UCSD-AML1 (cell line): ENCODE results near the gene STK32C.

Source experiments
- DNase-seq: peaks from one replicate; lab custom pipeline; 2025; ENCODE audit not compliant: unreplicated experiment; lab: John Stamatoyannopoulos, UW

The STK32C gene

DNA sequence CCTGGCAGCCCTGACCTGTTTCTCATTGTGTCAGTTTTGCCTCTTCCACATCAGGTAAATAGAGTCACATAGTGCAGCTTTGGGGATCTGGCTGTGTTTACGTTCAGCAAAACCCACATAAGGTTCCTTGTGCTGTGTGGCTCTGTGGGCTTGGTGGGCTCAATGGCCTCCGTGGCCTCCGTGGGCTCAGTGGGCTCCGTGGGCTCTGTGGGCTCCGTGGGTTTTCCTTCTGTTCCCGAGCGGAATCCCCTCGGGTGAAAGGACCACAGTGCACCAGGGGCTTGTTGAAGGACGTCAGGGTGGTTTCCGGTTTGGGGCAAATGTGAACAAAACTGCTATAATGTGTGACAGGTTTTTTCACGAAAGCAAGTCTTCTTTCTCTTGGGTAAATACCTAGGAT lies 133.5 kb downstream of the STK32C start:
- no peak for DNase-seq

DNA sequence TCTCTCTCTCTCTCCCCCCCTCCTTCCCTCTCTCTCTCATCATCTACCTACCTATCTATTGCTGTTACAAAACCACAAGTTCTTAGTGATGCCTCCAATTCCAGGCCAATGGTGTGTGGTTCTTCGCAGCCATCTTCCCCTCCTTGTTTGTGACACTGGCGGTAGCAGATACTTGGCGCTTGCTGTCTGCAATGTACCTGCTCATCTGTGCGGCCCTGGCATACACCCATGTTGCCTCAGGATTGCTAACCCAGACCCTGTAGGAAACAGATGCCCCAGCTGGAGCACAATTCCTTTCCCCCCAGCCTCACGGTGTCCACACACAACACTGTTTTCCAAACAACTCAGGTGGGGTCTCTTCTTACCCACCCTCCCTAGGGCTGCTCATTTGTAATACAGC lies 134.6 kb downstream of the STK32C start:
- DNase-seq: no peak

DNA sequence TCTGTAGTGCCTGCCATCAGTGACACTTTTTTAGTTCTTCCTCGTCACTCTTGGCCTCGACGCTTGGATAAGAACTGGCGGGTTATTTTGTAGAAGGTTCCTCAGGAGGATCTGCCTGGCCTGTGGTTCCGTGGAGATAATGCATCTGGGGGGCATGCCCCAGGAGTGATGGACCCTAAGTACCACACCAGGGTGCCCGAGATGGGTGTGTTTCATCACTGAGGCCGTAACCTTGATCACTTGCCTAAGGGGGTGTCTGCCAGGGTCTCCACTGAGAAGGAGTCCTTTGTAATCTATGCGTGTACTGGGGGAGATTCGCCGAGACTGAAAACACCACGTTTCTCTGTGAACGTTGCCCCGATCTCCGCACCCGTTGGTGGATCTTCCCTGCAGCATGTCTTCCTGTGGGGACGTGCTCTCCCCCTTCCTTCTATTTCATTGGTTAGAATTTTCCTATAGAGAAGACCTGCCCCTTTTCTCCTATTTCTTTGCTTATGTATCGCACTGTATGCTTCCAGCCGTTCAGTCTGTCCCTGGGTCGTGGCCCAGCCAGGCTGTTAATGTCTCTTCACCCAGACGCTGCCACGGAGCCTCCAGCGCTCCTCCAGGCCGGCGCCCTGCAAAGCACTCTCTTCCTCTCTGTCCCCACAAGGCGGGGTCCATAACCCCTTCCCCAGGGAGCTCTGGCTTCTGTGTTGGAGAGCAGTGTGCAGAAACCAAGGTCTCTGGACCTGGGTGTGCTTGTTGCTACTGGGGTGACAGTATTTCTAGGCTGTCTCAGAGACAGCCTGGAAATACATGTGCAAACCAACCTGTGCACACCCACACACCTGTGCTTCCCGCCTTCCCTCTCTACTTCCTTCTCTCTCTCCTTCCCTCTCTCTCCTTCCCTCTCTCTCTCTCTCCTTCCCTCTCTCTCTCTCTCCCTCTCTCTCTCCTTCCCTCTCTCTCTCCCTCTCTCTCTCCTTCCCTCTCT lies 135.4 kb downstream of the STK32C start:
- no peak for DNase-seq

DNA sequence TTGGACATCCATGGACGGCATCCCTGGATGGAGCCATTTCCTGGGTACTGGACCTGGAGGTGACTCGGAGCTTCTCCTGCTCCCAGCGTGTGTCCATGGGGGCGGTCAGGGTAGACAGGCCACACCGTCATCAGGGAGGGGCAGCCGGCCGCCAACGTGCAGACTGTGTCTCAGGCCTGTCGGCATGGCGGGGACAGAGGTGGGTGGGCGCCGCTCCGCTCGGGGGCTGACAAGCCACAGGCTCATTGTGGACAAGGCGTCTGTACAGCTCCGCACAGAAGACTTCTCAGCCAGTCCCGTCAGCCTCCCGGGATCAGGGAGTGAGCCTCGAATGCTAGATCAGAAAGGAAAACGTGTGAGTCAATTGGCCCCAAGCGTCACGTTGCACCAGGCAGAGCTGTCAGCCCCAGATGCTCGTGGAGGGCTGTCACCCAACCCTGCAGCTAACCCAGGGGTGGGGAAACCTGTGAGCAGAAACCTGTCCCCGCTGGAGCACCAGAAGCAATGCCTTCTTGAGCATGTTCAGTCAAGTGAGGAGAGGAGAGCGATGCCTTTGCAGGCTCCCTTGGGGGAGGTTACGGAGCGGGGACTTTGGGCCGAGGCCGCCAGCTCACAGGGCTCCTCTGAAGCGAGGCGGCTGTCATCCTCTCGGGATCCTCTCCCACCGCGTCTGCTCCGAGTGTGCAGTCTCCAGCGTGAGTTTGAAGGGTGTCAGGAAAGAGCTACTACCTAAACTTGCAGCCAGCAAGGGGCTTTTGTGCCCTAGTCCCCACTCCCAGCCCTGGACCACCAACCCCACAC lies 137.0 kb downstream of the STK32C start:
- no peak for DNase-seq

DNA sequence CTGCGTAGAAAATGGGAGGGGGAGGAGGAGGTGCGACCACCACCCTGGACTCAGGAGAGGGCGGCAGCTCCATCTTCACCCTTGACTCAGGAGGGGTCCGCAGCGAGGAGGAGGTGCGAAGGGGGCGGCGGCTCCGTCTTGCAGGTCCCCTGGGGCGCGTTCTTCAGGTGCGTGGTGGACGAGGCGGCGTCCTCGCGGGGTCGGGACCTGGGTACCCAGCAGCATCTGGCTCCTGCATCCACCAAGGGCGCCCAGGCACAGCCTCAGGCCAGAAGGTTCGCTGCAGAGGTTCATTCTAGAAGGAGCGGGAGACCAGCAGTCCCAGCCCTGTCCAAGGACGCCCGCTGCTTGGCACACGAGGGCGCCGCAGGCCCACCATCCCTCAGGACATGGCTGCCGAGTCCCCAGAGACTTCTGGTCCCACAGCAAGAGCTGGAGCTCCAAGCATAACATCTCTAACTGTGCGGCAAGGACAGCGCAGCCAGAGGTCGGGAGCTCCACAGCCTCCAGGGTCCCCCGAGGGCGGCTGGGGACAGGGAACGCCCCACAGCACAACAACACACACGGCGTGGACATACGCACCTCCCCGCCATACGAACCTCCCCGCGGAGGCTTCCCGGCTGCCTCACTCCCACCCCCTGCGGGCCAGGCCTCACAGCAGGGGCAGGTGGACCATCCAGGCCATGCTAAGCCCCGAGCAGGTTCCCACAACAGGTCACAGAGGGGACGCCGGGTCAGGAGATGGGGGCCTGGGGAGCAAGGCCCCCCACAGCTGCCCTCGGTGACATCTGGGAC lies 137.8 kb downstream of the STK32C start:
- no peak for DNase-seq

DNA sequence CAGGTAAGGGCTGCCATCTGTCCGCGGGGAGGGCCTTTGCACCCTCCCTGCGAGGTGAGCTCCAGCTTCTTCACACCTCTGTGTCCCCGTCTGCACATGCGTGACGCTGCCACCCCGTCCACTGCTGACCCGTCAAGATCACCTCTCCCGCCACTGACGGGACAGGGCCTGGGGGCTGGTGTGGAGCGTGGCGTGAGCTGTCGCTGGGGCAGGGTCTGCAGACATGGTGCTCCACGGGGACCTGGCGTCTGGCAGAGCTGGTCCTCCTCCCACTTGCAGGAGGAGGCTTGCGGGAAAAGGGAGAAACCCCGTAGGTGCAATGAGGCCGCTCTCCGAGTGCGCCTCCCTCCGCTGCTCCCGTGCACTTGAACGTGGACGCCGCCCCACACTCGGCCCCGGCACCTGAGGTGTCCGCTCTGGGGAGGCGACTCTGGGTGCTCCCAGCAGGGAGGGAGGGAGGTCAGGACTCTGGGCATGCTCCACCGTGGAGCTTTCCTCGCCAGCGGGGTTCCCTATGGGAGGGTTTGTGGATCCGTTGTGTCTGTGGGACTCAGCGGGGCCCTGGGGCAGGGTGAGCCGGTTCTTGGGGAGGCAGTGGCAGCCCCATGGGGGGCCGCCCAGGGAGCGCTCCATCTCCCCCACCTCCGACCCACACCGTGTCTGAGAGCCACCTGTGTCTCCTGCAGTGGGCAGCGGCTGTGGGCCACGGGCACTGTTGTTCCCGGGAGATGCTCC lies 138.6 kb downstream of the STK32C start:
- DNase-seq: no peak

DNA sequence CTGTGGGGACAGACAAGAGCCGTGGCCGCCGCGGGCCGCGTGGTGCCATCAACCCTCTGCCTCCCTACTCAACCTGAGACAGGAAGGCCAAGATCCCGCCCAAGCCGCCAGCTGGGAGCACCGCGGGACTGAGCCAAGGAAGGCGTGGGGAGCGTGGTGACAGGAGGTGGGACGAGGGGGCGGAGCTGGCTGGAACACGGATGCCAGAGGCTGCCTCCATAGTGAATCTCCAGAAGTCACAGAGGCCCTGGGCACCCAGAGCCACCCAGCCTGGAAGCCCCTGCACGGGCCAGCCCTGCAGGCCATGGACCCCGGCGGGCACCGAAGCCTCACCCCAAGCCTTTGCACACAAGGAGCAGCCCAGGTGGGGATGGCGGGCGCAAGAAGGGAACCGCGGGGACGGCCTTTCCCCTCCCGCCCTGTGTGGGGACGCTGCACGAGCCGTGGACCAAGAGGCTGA lies 139.1 kb downstream of the STK32C start:
- DNase-seq: no peak

DNA sequence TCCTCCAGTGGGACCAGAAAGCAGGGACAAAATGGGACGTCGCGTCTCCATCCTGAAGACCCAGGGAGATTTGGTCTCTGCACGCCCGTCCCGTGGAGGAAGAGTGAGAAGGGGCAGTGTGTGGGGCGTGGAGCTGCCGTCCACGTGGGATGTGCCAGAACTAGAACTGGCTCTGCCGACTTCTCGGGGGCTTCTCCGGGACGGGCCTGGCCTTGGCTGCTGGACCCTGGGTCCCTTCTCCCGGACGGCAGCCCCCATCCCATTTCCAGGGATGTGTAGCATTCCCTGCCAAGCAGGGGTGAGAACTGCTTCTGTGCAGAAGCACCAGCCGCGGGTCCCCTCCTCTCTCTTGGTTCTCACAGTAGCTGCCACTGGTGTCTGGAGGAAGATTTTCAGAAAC lies 139.8 kb downstream of the STK32C start:
- no peak for DNase-seq

DNA sequence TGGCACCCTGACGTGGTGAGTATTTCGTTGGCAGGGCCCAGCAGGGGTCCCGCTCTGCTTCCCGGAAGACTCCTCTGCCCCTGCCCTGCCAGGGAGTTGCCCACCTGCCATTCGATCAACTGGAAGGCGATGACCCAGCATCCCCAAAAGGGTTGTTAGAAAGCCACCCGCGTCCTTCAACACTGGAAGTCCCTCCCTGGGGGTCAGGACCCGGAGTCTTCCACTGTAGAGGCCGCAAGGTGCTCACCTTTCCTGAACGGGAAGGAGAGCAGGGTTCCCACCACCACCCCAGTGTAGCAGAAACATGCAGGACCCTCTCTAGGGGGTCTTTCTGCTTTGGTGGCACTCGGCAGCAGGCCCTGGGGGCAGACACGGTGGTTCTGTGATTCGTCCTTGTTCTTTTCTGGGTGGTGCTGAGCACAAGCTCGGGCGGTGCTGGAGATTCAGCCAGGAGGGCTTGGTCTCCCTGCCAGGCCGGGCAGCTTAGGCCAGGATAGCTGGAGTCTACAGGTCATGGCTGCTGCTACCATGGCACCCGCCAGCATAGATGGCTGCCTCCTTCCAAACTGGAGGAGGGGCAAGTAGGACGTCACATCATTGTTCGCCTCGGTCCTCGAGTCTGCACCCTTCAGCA lies 140.6 kb downstream of the STK32C start:
- no peak for DNase-seq

DNA sequence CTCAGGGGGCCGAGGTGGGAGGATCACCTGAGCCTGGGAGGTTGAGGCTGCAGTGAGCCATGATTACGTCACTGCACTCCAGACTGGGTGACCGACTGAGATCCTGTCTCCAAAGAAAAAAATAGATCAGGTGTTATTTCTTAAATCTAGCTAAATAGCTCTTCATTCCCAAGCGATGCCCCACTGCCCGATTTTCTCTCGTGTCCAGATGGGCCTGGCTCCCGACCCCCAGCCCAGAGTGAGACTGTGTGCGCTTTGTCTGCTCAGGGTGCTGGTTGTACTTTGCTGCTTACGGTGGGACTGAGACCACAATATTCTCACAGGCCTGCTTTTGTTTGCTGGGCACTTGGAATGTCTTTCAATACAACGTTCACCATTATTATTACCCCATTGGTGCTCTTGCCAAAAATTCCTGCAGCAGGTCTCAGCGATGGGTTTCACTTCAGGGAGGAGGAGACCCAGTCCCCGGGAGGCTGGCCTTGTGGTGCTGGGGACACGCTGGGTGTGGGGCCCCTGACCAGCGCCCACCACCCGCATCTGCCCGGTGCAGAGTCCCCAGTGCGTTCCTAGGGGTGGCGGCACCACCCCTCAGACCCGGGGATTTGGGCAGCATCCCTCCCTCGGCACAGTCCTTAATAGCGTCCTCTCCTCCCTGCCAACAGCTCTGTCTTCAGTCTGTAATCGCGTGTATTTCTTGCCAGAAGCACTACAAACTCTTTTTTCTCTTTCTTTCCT lies 141.4 kb downstream of the STK32C start:
- no peak for DNase-seq

DNA sequence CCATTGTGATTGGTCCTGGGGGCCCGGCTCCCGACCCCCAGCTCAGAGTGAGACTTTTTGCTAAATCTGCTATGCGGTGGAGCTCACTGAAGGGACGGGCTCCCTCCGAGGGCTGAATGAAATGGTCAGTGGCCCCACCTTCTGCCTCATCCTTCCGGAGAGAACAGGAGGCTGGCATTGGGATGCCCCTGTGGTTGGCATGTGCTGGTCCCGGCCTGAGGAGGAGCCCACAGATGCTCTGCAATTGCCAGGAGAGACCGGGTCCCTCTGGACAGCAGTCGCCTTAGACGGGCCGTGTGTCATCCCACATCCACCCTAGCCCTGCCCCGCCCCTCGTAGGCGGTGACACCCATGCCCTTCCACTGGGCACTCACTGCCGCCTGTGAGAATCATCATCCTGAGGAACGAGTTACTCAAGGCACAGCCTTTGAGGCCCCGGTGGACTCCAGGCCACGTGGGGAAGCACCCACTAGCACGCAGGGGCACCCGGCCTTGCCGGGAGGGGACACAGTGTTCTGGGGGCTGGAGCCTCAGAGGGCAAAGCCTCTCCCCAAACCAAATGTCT lies 142.3 kb downstream of the STK32C start:
- no peak for DNase-seq

DNA sequence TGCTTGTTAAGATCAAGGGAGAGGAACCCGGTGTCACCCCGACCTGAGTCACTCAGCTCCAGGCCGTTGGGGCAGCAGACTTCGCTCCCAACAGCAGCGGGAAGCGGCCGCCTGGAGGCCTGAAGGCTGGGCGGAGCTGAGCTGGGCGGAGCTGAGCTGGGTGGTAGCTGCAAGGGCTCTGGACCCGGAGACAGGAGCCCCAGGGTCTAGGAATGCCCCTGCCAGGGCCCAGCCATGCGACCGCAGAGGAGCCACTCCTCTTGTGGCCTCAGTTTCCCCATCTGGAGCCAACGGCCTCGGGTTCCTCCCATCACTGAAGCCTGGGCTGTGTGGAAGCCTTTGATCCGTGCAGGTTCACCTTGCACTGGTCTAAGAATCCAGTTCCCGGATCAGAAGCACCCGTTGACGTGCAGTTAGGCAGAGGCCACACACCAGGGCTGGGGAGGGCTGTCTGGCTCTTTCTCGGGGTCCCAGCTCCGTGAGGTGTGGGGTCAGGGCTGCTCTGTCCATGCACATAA lies 142.9 kb downstream of the STK32C start:
- no peak for DNase-seq

DNA sequence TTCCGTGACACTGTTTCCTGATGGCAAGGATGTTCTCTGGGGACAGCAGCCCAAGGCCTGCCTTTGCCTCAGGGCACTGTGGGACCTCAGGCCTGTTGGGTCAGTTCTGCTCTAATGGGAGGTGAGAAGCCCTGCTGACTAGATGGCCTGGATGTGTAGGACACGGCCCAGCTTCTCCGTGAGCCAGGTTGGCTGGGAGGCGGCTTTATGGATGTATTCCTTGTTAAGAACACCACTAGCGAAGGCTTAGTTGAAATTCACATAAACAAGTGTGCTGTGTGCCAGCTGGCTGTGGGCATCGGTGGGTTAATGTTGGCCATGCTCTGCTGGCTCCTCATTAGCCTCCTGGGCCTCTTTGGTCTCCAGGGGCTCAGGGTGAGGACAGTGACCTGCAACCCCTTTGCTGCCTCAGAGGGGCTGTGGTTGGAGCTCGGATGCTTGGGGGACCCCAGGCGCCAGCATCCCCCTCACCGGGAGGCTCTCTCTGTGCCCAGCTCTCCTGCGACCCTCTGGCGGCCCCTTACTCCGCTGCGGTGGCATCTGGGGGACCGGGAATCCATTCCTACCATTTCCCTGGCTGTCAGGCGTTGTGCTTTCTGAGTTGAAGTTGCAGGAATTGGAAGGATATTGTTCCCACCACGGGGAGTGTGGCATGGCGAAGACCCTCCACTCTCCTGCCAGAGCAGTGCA lies 143.8 kb downstream of the STK32C start:
- no peak for DNase-seq

DNA sequence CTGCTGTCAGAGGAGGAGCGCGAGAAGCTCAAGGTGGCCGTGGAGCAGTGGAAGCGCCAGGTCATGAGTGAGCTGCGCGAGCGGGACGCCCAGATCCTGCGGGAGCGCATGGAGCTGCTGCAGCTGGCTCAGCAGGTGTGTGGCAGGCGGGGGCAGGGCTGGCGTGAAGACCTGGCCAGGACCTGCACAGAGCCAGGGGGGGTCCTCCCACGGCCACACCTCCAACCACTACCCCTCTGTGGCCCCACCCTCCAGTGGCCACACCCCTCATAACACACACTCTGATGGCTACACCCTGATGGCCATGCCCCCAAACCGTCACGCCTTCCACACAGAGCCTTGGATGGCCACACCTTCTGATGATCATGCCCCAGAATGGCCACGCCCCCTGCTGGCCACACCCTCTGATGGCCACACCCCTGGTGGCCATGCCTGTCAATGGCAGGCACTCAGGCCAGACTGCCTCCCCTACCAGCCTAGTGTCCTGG lies 144.4 kb downstream of the STK32C start:
- DNase-seq: no peak

DNA sequence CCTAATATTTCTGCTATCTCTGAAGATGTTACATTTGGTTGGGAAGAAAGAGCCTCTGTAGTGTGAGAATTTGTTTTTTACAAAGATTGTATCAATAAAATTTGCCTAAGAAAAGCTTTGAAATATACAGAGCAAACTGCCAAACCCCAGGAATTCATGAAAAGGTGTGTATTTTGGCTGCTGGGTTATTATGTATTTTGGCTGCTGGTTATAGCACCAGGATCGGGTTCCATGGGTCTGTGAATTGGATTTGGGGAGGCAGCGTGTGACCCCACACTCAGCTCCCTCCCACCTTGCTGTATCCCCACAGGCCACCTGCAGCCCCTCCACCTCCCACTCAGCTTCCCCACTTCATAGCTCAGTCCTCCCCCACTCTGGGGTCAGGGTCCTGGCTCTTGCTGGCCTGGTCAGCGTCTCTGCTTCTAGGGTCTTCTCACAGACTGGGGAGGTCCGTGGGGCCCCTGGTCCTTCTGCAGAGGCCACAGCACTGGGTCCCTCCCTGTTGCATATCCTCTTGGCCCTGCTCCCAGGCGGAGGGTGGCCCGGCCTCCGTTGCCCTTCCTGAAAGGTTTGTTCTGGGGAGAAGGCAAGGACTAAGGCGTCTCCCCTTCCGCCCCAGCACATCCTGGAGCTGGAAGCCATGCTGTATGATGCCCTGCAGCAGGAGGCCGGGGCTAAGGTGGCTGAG lies 145.0 kb downstream of the STK32C start:
- no peak for DNase-seq

DNA sequence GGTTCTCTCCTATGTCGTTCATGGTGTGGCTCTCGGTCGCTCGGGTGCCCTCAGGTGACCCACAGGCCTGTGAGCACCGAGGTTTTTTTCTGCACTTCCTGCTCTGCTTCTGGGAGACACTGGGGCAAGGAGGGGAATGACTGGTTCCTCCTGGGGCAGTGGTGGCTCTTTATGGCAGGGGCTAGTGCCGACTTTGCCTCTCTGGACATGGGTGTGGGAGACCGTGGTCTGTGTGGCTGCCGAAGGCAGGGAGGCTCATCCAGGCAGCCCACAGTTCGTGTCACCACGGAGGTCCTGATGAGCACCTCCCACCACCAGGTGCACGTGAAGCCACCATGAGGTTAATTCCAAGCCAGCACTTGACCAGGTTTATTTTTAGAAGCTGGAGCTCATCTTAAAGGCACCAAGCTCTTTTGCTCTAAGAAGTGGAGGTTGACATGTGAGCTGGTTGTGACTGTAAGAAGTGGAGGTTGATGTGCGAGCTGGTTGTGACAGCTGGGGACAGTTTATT lies 145.7 kb downstream of the STK32C start:
- no peak for DNase-seq
